Stimulated activated naive CD8-positive, alpha-beta T cell treated with anti-CD3 and anti-CD28 coated beads, Interleukin-15, amount 100 ng/mL, for 72 hours (primary cell): ENCODE data around the gene SPOCK1.

ENCODE experiments used
- ATAC-seq: fragments of 150-1000 bp; cut with Tn5 transposase; 2 replicates; pipeline ENCODE4 v1.10.0; 2021; ENCODE audit warnings: mild to moderate bottlenecking, moderate library complexity
- DNase-seq, 2 donors: peaks; one replicate each; pipeline ENCODE4 v3.0.0; 2021 to 2022
- H3K27ac Mint-ChIP-seq, 2 donors: one replicate each; pipeline ENCODE4 v1.8.0; 2022; ENCODE audit warnings: mild to moderate bottlenecking in 2 of 2, mixed read lengths in 2 of 2, moderate library complexity in 2 of 2
- H3K27me3 Mint-ChIP-seq: one replicate; pipeline ENCODE4 v1.8.0; 2022; ENCODE audit warnings: mixed read lengths
- H3K4me1 Mint-ChIP-seq: one replicate; pipeline ENCODE4 v1.8.0; 2022; ENCODE audit warnings: mild to moderate bottlenecking, mixed read lengths
- H3K4me3 Mint-ChIP-seq, 2 donors: one replicate each; pipeline ENCODE4 v1.8.0; 2022; ENCODE audit warnings: mild to moderate bottlenecking in 2 of 2, mixed read lengths in 2 of 2, moderate library complexity in 1 of 2
- H3K9me3 Mint-ChIP-seq, 2 donors: one replicate each; pipeline ENCODE4 v1.8.0; 2022; ENCODE audit warnings: mixed read lengths in 2 of 2

SPOCK1 gene

GRCh38 chr5:137374110-137374714 lies 124.9 kb downstream of the SPOCK1 start:
- Mint-ChIP-seq H3K4me3 (no peak overlapping the region), H3K27me3 (no peaks in the 10 kb centered on the region), H3K27ac (no peak overlapping the region), H3K9me3 (no peaks in the 10 kb centered on the region), H3K4me1 (no peaks in the 10 kb centered on the region)
- no peak for DNase-seq
- ATAC-seq = no peak

- H3K9me3 Mint-ChIP-seq = no peaks in the 10 kb centered on the region
- H3K27ac Mint-ChIP-seq = no peak overlapping the region
- DNase-seq = no peak
- no peak overlapping the region for H3K4me3 Mint-ChIP-seq
- ATAC-seq = no peak
- H3K27me3 Mint-ChIP-seq = no peaks in the 10 kb centered on the region
- H3K4me1 Mint-ChIP-seq = no peaks in the 10 kb centered on the region
Measured at GRCh38 chr5:137372773-137373160, 126.4 kb downstream of the SPOCK1 start.

DNA sequence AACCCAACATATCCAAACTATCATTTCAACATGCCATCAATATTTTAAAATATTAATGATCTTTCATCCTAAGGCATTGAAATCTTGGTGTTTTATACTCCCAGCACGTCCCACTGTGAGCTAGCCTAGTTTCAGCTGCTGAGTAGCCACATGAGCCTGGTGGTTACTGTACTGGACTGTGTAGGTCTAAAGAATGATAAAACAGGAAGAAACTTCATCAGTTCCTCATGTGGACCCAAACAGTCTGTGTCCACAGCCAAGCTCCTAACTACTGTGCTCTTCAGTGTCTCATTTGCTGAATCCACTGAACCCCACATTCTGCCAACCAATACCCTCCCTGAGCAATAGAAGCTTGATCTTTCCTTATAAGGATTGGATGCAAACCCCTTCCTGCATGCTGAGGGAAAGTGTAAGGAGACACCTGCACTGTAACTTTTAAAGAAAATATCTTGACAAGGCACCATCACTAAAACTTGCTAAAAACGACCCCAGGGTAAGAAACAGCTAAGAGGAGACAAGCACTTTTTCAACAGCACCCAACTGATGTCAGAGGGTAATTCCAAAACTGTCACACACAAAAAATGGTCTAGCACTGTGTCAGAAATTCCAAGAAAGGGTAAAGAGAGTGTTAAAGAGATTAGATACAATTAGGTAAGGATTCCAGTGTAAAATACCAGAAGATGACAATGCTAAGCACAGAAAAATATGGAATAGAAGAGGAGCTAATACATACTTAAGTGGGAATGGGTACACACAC lies 126.9 kb downstream of the SPOCK1 start:
- Mint-ChIP-seq H3K4me3 (no peak overlapping the region), H3K27me3 (no peaks in the 10 kb centered on the region), H3K4me1 (no peaks in the 10 kb centered on the region), H3K9me3 (no peaks in the 10 kb centered on the region), H3K27ac (no peak overlapping the region)
- ATAC-seq (no peak), DNase-seq (no peak)

GRCh38 chr5:137370096-137371071 lies 128.7 kb downstream of the SPOCK1 start:
- Mint-ChIP-seq H3K27ac (no peak overlapping the region), H3K9me3 (no peaks in the 10 kb centered on the region), H3K4me3 (no peak overlapping the region), H3K27me3 (no peaks in the 10 kb centered on the region), H3K4me1 (no peaks in the 10 kb centered on the region)
- DNase-seq = no peak
- ATAC-seq = no peak

GRCh38 chr5:137368651-137369050 lies 130.5 kb downstream of the SPOCK1 start:
- ATAC-seq (no peak), DNase-seq (no peak)
- no peak overlapping the region for H3K27ac Mint-ChIP-seq
- no peaks in the 10 kb centered on the region for H3K27me3 Mint-ChIP-seq
- H3K4me1 Mint-ChIP-seq = no peaks in the 10 kb centered on the region
- no peak overlapping the region for H3K4me3 Mint-ChIP-seq
- H3K9me3 Mint-ChIP-seq = no peaks in the 10 kb centered on the region

DNA sequence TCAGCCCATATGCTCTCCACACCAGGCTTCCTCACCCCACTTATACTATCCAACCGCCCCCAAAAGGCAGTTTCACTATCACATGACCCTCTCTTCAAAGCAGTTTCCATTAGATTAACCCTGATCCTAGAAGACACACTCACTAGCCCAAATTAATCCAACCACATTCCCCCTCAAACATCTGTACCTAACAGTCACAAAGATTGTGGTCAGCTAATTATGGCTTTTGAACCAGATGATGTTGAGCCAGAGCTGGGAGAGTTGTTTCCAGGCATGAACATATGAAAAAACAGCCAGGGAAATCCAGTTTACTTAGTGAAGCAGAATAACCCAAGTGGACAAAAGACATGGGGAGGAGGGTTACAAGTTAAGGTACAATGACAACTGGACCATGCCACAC lies 131.2 kb downstream of the SPOCK1 start:
- ATAC-seq (no peak), DNase-seq (no peak)
- H3K4me3 Mint-ChIP-seq = no peak overlapping the region
- H3K4me1 Mint-ChIP-seq = no peaks in the 10 kb centered on the region
- no peaks in the 10 kb centered on the region for H3K27me3 Mint-ChIP-seq
- no peak overlapping the region for H3K27ac Mint-ChIP-seq
- no peaks in the 10 kb centered on the region for H3K9me3 Mint-ChIP-seq

- Mint-ChIP-seq H3K9me3 (no peaks in the 10 kb centered on the region), H3K27me3 (no peaks in the 10 kb centered on the region), H3K27ac (no peak overlapping the region), H3K4me3 (no peak overlapping the region), H3K4me1 (no peaks in the 10 kb centered on the region)
- no peak for ATAC-seq
- no peak for DNase-seq
Measured at GRCh38 chr5:137366526-137366925, 132.6 kb downstream of the SPOCK1 start.

GRCh38 chr5:137365126-137365865 lies 133.8 kb downstream of the SPOCK1 start:
- H3K27ac Mint-ChIP-seq = no peak overlapping the region
- ATAC-seq = no peak
- H3K9me3 Mint-ChIP-seq = no peaks in the 10 kb centered on the region
- no peak overlapping the region for H3K4me3 Mint-ChIP-seq
- H3K4me1 Mint-ChIP-seq = no peaks in the 10 kb centered on the region
- no peak for DNase-seq
- no peaks in the 10 kb centered on the region for H3K27me3 Mint-ChIP-seq

DNA sequence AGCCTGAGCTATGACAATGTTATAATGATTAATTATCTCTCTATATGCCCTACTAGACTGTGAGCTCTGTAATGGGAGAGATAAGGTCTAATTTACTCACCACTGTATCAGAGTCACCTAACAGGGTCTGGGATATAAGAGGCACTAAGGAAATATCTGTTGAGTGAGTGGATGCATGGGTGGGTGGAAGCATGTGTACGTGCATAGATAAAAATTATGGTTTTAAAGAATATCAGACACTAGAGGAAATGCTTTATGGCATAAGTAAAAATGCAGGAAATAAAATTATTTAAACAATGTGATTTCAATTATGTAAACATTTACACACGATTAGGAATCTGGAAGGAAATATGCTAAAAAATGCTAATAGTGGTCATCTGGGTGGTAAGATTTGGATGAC lies 137.8 kb downstream of the SPOCK1 start:
- Mint-ChIP-seq H3K4me3 (no peak overlapping the region), H3K27ac (no peak overlapping the region), H3K4me1 (no peaks in the 10 kb centered on the region), H3K27me3 (no peaks in the 10 kb centered on the region), H3K9me3 (no peaks in the 10 kb centered on the region)
- no peak for DNase-seq
- ATAC-seq = no peak

- no peak overlapping the region for H3K27ac Mint-ChIP-seq
- H3K4me3 Mint-ChIP-seq = no peak overlapping the region
- H3K9me3 Mint-ChIP-seq = no peaks in the 10 kb centered on the region
- peaks cover 6% of the 10 kb centered on the region for H3K27me3 Mint-ChIP-seq
- ATAC-seq = no peak
- DNase-seq = no peak
- H3K4me1 Mint-ChIP-seq = no peaks in the 10 kb centered on the region
Measured at GRCh38 chr5:137360607-137361006, 138.5 kb downstream of the SPOCK1 start.

DNA sequence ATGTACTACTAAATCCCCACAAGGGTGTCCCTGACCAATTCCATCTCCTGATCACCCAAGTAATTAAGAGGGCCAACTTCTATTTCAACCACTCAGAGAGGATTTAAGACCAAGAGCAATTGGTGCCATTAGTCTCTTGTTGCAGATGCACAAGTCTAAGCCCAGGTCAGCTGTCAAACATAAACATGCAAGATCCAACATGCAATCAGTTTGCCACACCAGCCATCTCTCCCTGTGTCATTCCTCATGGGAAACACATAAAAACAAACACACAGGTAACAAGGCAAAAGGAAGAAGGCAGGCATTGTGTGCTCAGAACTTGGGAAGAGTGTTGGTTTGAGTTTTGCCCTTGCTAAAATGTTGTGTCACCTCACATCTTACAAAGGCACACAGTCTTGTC lies 139.2 kb downstream of the SPOCK1 start:
- Mint-ChIP-seq H3K27me3 (peaks cover 11% of the 10 kb centered on the region), H3K4me1 (no peaks in the 10 kb centered on the region), H3K27ac (no peak overlapping the region), H3K9me3 (no peaks in the 10 kb centered on the region), H3K4me3 (no peak overlapping the region)
- DNase-seq = no peak
- no peak for ATAC-seq

DNA sequence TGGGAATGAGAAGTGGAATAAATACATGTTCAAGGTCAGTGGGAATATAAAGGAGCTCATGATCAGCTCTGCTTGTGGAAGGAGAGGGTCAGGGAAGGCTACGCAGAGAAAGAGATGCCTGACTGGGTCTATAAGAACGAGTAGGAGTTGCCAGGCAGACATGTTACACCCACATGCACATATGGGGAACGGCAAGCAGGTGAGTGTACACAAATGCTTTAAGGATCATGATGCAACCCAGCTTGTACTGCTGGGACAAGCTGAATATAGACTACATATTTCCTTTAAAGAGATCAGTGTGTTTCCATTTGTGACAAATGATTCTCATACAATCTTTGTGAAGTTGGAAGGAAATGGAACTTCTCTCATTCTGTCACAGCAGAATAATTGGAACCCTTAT lies 141.7 kb downstream of the SPOCK1 start:
- Mint-ChIP-seq H3K4me3 (no peak overlapping the region), H3K9me3 (no peaks in the 10 kb centered on the region), H3K4me1 (no peaks in the 10 kb centered on the region), H3K27me3 (peaks cover 21% of the 10 kb centered on the region), H3K27ac (no peak overlapping the region)
- DNase-seq = no peak
- ATAC-seq = no peak

DNA sequence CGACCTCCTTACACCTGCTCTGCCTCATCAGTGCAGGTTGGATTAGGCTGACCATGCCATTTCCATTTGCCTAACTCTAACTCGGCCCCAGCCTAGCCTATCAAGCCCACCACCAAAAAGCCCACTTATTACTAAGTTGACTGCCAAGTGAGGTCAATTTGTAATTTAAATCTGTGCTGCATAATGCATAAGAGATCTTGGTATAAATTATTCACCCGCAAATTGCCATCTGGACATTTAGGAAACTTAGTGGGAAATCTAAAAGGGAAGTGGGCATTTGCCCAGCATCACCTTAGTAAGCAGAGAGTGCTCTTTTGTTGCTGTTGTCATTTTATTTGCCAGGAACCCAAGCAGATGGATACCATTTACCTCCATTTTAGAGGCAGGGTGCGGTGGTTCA lies 143.0 kb downstream of the SPOCK1 start:
- Mint-ChIP-seq H3K9me3 (no peaks in the 10 kb centered on the region), H3K4me3 (no peak overlapping the region), H3K27me3 (peaks cover 21% of the 10 kb centered on the region), H3K4me1 (no peaks in the 10 kb centered on the region), H3K27ac (no peak overlapping the region)
- no peak for DNase-seq
- no peak for ATAC-seq

DNA sequence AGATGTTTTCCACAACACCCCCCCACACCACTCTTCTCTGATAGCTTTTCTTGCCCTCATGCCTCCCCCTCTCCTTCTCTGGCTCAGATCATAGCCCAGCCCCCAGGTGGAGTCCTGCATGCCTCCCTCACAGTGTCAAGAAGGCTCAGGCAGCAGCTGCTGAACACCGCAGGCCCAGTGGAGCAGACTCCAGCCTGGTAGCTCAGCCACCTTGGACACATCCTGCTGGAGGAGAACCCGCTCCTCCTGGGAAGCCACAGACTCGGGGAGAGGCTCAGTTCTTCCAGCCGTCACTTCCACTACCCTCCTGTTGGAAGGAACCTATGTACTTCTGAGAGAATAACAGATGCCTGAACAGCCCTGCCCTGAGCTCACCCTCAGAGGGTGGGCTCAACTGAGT lies 143.4 kb downstream of the SPOCK1 start:
- peaks cover 21% of the 10 kb centered on the region for H3K27me3 Mint-ChIP-seq
- DNase-seq = no peak
- H3K27ac Mint-ChIP-seq = no peak overlapping the region
- no peak overlapping the region for H3K4me3 Mint-ChIP-seq
- no peaks in the 10 kb centered on the region for H3K9me3 Mint-ChIP-seq
- no peak for ATAC-seq
- H3K4me1 Mint-ChIP-seq = no peaks in the 10 kb centered on the region

GRCh38 chr5:137352095-137352494 lies 147.0 kb downstream of the SPOCK1 start:
- no peak overlapping the region for H3K27ac Mint-ChIP-seq
- no peak overlapping the region for H3K4me3 Mint-ChIP-seq
- H3K9me3 Mint-ChIP-seq = no peaks in the 10 kb centered on the region
- ATAC-seq (no peak), DNase-seq (no peak)
- H3K4me1 Mint-ChIP-seq = no peaks in the 10 kb centered on the region
- peaks cover 21% of the 10 kb centered on the region for H3K27me3 Mint-ChIP-seq
